ENCODE results near the gene TTC13. TPM values are rescaled to one million over a fixed set of nuclear protein-coding genes. Genes with fewer than 3 reads are reported as not detected.

The TTC13 gene
- total and polyA plus RNA-seq, 12 donors: 4.3 to 9.5 (median 7.3) TPM

DNA sequence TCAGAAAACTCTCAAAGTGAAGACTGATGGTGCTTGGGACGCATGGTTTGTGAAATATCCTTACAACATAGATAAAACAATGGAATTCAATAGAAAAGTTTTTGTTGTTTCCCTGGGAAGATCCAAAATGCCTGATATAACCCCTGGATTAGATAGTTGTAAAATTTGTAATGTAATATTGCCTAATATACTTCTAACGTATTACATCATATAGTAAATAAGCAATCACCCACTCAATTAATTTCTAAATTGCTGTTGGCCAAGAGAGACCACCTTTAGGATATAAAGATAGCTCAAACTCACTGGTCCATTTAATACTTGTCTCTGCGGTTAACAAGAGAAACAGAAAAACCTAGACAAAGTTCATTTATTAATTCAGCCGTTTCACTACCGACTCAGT, 42.2 kb downstream of the TTC13 start:
- WGBS, 2 donors: 78 to 87% methylated on average over 5 of the region's 5 CpGs
- intact Hi-C loops (cut with DNase I): no loop called here
- no peak for ATAC-seq
- Histone ChIP-seq H3K27ac (no peak overlapping the region), H3K9me3 (no peaks in the 10 kb centered on the region), H3K4me3 (no peak overlapping the region), H3K4me1 (no peaks in the 10 kb centered on the region), H3K27me3 (no peaks in the 10 kb centered on the region), H3K36me3 (peaks cover 0 to 62% (median 4%) of the 10 kb centered on the region in 9 donors)
- TF ChIP-seq CTCF (IDR thresholded peaks at IDR 0.05): no peak
- no peak for DNase-seq

- no peak for TF ChIP-seq CTCF (IDR thresholded peaks at IDR 0.05)
- H3K4me1 ChIP-seq: no peaks in the 10 kb centered on the region
- ATAC-seq (no peak), DNase-seq (no peak)
- no peaks in the 10 kb centered on the region for H3K9me3 ChIP-seq
- no peaks in the 10 kb centered on the region for H3K27me3 ChIP-seq
- peaks cover 0 to 68% (median 4%) of the 10 kb centered on the region in 9 donors for H3K36me3 ChIP-seq
- H3K27ac ChIP-seq: no peak overlapping the region
- no peak overlapping the region for H3K4me3 ChIP-seq
- WGBS, 2 donors: 89 to 96% methylated on average over 6 of the region's 6 CpGs
- intact Hi-C loops (cut with DNase I): no loop called here
These were observed 42.8 kb downstream of the TTC13 start for GRCh38 chr1:230935852-230936251.

GRCh38 chr1:230930986-230931385, 47.7 kb downstream of the TTC13 start:
- TF ChIP-seq CTCF (IDR thresholded peaks at IDR 0.05): no peak
- no peaks in the 10 kb centered on the region for H3K27me3 ChIP-seq
- WGBS, 2 donors: 95% methylated on average over 3 of the region's 3 CpGs
- DNase-seq (no peak), ATAC-seq (no peak)
- no peak overlapping the region for H3K27ac ChIP-seq
- intact Hi-C loops (cut with DNase I): no loop called here
- no peak overlapping the region for H3K4me3 ChIP-seq
- H3K9me3 ChIP-seq: no peaks in the 10 kb centered on the region
- no peaks in the 10 kb centered on the region for H3K4me1 ChIP-seq
- H3K36me3 ChIP-seq: peaks cover 0 to 97% (median 18%) of the 10 kb centered on the region in 9 donors

- no peak for ATAC-seq
- no peak overlapping the region for H3K27ac ChIP-seq
- no peaks in the 10 kb centered on the region for H3K27me3 ChIP-seq
- H3K9me3 ChIP-seq: no peaks in the 10 kb centered on the region
- H3K36me3 ChIP-seq: peaks cover 0 to 98% (median 34%) of the 10 kb centered on the region in 9 donors
- no peaks in the 10 kb centered on the region for H3K4me1 ChIP-seq
- no peak for TF ChIP-seq CTCF (IDR thresholded peaks at IDR 0.05)
- no peak for DNase-seq
- no peak overlapping the region for H3K4me3 ChIP-seq
- intact Hi-C loops (cut with DNase I): no loop called here
- WGBS, 2 donors: 70 to 79% methylated on average over 5 of the region's 5 CpGs
These were observed 52.5 kb downstream of the TTC13 start for GRCh38 chr1:230926182-230926581.

Measured in heart right ventricle (tissue), 16 donors.